BE2C (cell line): ENCODE measurements around the gene CAMKMT.

Source experiments
- DNase-seq: peaks from one replicate; pipeline ENCODE4 v3.0.0-alpha.2; 2020
- H3K27me3 ChIP-seq: fragments of 250-450 bp; sonication (Bioruptor Pico); 2 replicates; pipeline ENCODE4 v1.5.1; 2020; ENCODE audit warnings: mild to moderate bottlenecking
- H3K36me3 ChIP-seq: fragments of 250-450 bp; sonication (Bioruptor Pico); 2 replicates; pipeline ENCODE4 v1.5.1; 2020; ENCODE audit warnings: mild to moderate bottlenecking
- H3K4me1 ChIP-seq: fragments of 250-450 bp; sonication (Bioruptor Pico); 2 replicates; pipeline ENCODE4 v1.5.1; 2020
- H3K4me3 ChIP-seq: 2 replicates; pipeline ENCODE4 v1.5.1; 2011; ENCODE audit warnings: low read depth, low read length
- H3K9me3 ChIP-seq: fragments of 250-450 bp; sonication (Bioruptor Pico); 2 replicates; pipeline ENCODE4 v1.5.1; 2020
- TF ChIP-seq, protein P1 (sequence below): IDR thresholded peaks from 2 replicates; pipeline ENCODE4 v1.5.1; 2012; ENCODE audit warnings: mild to moderate bottlenecking, low read depth, low read length

The CAMKMT gene

DNA sequence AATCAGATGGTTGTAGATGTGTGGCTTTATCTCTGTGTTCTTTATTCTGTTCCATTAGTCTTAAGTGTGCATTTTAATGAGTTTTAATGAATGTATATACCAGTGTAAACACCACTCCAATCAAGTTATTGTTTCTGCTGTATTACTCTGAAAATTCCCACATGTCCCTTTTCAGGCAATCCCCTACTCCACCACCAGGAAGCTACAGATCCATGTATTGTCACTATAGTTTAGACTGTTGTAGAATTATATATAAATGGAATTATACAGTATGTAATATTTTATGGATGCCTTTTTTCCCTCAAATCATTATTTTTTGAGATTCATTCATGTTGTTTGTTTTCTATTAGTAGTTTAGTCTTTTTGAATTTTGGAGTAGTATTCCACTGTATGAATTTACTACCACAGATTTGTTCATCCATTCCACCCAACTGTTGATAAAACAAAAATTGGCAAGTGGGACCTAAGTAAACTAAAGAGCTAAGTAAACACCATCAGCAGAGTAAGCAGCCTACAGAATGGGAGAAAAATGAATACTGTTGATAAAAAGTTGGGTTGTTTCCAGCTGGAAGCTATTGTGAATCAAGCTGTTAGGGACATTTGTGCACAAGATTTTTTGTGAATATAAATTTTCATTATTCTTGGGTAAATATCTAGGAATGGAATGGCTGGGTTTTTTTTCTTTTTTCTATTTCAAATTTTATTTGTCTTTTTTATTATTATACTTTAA, 262.0 kb downstream of the CAMKMT start:
- no peak for DNase-seq

DNA sequence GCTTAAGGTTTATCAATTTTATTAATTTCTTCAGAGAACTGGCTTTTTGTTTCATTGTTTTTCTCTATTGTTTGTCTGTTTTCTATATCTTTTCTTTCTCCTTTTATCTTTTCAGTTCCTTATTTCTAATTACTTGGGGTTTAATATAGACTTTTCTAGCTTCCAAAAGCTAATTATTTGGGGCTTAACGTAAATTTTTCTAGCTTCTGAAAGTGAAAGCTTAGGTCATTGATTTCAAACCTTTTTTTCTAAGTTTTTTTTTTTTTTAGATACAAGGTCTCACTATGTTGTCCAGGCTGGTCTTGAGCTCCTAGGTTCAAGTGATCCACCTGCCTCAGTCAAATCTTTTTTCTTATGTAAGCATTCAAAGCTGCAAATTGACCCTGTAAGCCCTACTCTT, 266.6 kb downstream of the CAMKMT start:
- Histone ChIP-seq H3K36me3 (no peaks in the 10 kb centered on the region), H3K4me1 (no peaks in the 10 kb centered on the region), H3K9me3 (no peaks in the 10 kb centered on the region; the same call in 1 of the 2 replicates), H3K4me3 (no peak overlapping the region), H3K27me3 (no peaks in the 10 kb centered on the region)
- no peak for DNase-seq
- TF ChIP-seq, protein P1, sequence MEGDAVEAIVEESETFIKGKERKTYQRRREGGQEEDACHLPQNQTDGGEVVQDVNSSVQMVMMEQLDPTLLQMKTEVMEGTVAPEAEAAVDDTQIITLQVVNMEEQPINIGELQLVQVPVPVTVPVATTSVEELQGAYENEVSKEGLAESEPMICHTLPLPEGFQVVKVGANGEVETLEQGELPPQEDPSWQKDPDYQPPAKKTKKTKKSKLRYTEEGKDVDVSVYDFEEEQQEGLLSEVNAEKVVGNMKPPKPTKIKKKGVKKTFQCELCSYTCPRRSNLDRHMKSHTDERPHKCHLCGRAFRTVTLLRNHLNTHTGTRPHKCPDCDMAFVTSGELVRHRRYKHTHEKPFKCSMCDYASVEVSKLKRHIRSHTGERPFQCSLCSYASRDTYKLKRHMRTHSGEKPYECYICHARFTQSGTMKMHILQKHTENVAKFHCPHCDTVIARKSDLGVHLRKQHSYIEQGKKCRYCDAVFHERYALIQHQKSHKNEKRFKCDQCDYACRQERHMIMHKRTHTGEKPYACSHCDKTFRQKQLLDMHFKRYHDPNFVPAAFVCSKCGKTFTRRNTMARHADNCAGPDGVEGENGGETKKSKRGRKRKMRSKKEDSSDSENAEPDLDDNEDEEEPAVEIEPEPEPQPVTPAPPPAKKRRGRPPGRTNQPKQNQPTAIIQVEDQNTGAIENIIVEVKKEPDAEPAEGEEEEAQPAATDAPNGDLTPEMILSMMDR: no peak

More for the DNA sequence above, 262.0 kb downstream of the CAMKMT start:
- Histone ChIP-seq H3K4me1 (peaks cover 4% of the 10 kb centered on the region), H3K9me3 (no peaks in the 10 kb centered on the region), H3K27me3 (no peaks in the 10 kb centered on the region), H3K36me3 (no peaks in the 10 kb centered on the region), H3K4me3 (no peak overlapping the region)
- TF ChIP-seq, protein P1: peak; percentile 52

DNA sequence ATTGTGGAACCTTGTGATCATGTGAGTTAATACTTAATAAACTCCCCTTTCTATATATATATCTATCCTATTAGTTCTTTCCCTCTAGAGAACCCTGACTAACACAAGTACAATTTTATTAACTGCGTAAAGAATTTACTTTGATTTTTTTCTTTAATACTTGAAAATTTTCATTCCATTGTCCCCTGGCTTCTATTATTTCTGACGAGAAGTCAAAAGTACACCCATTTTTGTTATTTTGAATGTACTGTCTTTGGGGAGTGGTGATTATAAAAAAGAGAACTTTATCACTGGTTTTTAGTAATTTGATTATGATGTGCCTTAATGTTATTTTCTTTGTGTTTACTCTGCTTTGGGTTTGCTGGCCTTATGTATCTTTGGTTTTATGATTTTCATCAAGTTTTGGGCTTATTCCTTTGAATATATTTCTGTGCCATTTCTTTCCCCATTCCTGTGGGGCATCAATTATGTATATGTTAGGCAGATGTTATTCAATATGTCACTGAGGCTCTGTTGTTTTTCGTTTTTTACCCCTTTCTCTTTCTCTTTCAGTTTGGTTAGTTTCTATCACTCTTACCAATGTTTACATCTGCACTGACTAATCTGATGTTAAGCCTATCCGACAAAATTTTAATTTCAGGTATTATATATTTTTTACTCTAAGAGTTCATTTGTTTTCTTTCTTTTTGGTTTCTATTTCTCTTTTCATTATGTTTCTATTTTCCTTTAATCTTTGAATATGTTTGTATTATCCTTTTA, 271.4 kb downstream of the CAMKMT start:
- no peak for DNase-seq
- TF ChIP-seq, protein P1: no peak
- H3K9me3 ChIP-seq: no peaks in the 10 kb centered on the region; the same call in 1 of the 2 replicates

DNA sequence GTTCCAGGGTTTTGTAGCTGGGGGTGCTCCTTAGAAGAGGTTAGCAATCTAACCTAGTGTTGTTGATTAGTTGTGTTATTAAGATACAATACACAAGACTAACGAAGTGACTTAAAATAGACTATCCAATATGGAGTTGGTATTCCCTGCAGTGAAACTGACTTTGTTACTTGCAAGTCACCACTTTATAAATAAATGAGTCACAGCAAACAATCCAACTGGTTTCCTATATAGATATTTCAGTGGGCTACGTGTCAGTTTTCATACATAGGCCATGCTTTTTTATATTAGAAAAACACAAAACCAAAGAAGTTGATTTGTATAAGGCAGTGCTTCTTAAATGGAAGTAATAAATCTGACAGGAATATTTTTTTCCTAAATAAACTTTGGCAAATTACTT, 274.0 kb downstream of the CAMKMT start:
- Histone ChIP-seq H3K36me3 (no peaks in the 10 kb centered on the region), H3K4me1 (peaks cover 21% of the 10 kb centered on the region), H3K4me3 (no peak overlapping the region), H3K9me3 (no peaks in the 10 kb centered on the region; the same call in 1 of the 2 replicates), H3K27me3 (no peaks in the 10 kb centered on the region)
- TF ChIP-seq, protein P1: no peak
- no peak for DNase-seq

More for the DNA sequence above, 271.4 kb downstream of the CAMKMT start:
- Histone ChIP-seq H3K27me3 (no peaks in the 10 kb centered on the region), H3K4me1 (peaks cover under 1% of the 10 kb centered on the region), H3K36me3 (no peaks in the 10 kb centered on the region), H3K4me3 (no peak overlapping the region)

DNA sequence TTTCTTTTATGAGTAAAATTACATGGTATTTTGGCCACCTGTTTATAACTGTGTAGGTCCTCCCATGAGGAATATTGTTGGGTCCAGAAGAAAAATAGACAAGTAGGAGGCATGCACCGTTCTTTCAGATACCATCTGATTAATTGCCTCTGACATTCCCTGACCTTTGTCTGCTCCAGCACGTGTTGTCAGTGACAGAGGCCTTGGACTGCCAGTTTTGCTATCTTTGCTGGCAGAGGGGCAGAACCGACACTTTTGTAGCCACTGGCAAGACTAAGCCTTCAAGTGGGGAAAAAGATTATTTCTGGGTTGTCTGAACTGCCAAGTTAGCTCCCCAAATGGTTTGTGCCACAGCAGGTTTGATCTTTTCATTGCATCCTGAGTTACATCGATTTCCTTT, 276.9 kb downstream of the CAMKMT start:
- peaks cover 37% of the 10 kb centered on the region for H3K4me1 ChIP-seq
- no peaks in the 10 kb centered on the region for H3K27me3 ChIP-seq
- H3K4me3 ChIP-seq: no peak overlapping the region
- DNase-seq: peak; percentile 64
- TF ChIP-seq, protein P1: no peak
- H3K36me3 ChIP-seq: no peaks in the 10 kb centered on the region
- H3K9me3 ChIP-seq: no peaks in the 10 kb centered on the region

DNA sequence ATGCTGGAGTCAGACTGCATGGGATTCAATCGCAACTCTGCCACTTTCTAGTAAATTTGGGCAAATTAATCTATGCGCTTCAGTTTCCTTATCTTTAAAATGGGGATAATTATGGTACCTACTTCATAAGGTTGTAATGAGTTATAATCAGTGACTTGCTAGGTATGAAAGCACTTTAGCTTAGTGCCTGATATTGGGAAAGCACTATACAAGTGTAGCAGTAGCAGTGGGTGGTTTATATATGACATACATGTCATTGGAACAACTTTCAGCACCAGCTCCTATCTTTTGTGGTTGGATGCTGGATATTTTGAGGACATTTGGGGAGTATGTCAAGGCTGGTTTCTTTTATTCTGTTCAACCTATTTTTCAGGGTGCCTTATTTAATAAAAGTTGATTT, 277.7 kb downstream of the CAMKMT start:
- DNase-seq: no peak
- H3K36me3 ChIP-seq: no peaks in the 10 kb centered on the region
- no peaks in the 10 kb centered on the region for H3K9me3 ChIP-seq
- TF ChIP-seq, protein P1: no peak
- H3K27me3 ChIP-seq: no peaks in the 10 kb centered on the region
- no peak overlapping the region for H3K4me3 ChIP-seq
- H3K4me1 ChIP-seq: peaks cover 37% of the 10 kb centered on the region
